Astrocyte (in vitro differentiated cells and primary cell): ENCODE data around the gene C14orf39.

ENCODE experiments used
- CTCF ChIP-seq: IDR thresholded peaks from 2 replicates; pipeline ENCODE4 v1.5.1; 2011; ENCODE audit warnings: low read depth, mild to moderate bottlenecking, inconsistent platforms, low read length, moderate library complexity; ENCODE audit not compliant: insufficient read depth
- EZH2 ChIP-seq: IDR thresholded peaks from 2 replicates; pipeline ENCODE4 v1.6.1; 2012; ENCODE audit warnings: mild to moderate bottlenecking, low read length, inconsistent platforms; ENCODE audit not compliant: insufficient read depth

GRCh38 chr14:60502541-60502940, 16.7 kb upstream of the C14orf39 start:
- TF ChIP-seq CTCF (no peak), EZH2 (no peak)
